PC-3 (cell line): ENCODE measurements around the gene SMYD3.

Experiments
- EZH2 ChIP-seq: fragments of 300-600 bp; sonication (generic); IDR thresholded peaks from one replicate; pipeline ENCODE4 v1.6.1; 2017; ENCODE audit warnings: antibody characterized with exemption, mild to moderate bottlenecking, low read length; ENCODE audit not compliant: unreplicated experiment
- EZH2phosphoT487 ChIP-seq: fragments of 300-600 bp; sonication (generic); IDR thresholded peaks from 2 replicates; pipeline ENCODE4 v1.6.1; 2018; ENCODE audit warnings: mild to moderate bottlenecking, antibody characterized with exemption, low read length, borderline replicate concordance
- TF ChIP-seq, protein P1 (sequence below): fragments of 300-600 bp; sonication (generic); conservative IDR thresholded peaks from 2 replicates; pipeline ENCODE4 v1.5.1; 2017; ENCODE audit warnings: antibody characterized with exemption, low read depth, mild to moderate bottlenecking, low read length

DNA sequence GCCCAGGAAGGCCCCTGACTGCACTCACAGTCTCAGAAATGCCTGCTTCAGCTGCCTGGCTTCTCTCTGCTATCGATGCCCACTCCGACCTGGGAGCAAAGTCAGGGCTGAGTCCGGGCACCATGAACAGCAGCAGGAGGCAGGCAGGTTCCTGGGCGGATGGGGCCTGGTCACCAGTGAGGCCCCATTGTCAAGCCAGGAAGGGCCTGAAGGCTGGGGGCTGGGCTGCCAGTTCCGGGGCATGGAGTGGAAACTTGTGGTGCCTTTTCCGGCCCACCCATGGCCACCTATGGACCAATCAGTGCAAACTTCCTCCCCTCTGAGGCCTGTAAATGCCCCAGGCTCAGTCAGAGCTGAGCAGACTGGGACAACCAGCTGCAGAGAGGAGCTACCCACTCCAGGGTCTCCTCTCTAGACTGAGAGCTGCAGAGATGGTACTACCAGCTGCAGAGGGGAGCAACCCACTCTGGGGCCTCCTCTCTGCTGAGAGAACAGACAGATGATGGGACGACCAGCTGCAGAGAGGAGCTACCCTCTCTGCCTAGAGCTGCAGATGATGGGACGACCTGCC, 286.5 kb downstream of the SMYD3 start:
- TF ChIP-seq, protein P1, sequence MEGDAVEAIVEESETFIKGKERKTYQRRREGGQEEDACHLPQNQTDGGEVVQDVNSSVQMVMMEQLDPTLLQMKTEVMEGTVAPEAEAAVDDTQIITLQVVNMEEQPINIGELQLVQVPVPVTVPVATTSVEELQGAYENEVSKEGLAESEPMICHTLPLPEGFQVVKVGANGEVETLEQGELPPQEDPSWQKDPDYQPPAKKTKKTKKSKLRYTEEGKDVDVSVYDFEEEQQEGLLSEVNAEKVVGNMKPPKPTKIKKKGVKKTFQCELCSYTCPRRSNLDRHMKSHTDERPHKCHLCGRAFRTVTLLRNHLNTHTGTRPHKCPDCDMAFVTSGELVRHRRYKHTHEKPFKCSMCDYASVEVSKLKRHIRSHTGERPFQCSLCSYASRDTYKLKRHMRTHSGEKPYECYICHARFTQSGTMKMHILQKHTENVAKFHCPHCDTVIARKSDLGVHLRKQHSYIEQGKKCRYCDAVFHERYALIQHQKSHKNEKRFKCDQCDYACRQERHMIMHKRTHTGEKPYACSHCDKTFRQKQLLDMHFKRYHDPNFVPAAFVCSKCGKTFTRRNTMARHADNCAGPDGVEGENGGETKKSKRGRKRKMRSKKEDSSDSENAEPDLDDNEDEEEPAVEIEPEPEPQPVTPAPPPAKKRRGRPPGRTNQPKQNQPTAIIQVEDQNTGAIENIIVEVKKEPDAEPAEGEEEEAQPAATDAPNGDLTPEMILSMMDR, result no peak
- no peak for TF ChIP-seq EZH2
- TF ChIP-seq EZH2phosphoT487, result no peak
